GM18508 (cell line): ENCODE data around the gene CLINT1.
"Not testable (repeated sequence)": the region's sequence is repeated elsewhere in the genome, so short reads cannot be mapped to it uniquely, and the experiment has no call there.

Experiments used
- ATAC-seq: cut with Tn5 transposase; IDR thresholded peaks from one replicate; pipeline ENCODE4 v1.9.1; 2021; ENCODE audit warnings: moderate number of reproducible peaks; ENCODE audit not compliant: insufficient read depth, unreplicated experiment

The CLINT1 gene

GRCh38 chr5:157864067-157864466, 5.1 kb upstream of the CLINT1 start:
- no peak for ATAC-seq

GRCh38 chr5:157862183-157862851, 3.4 kb upstream of the CLINT1 start:
- ATAC-seq = no peak

GRCh38 chr5:157860898-157861890, 2.2 kb upstream of the CLINT1 start:
- ATAC-seq = peak; percentile 51

- no peak for ATAC-seq
Measured at GRCh38 chr5:157859227-157859575, 256 bp upstream of the CLINT1 start.

GRCh38 chr5:157857816-157858526, 974 bp downstream of the CLINT1 start:
- no peak for ATAC-seq

- no peak for ATAC-seq
Measured at GRCh38 chr5:157855404-157855994, 3.4 kb downstream of the CLINT1 start.

- not testable (repeated sequence) for ATAC-seq
Measured at GRCh38 chr5:157853365-157853764, 5.6 kb downstream of the CLINT1 start.

- no peak for ATAC-seq
Measured at GRCh38 chr5:157845914-157846598, 12.9 kb downstream of the CLINT1 start.

- ATAC-seq = no peak
Measured at GRCh38 chr5:157842787-157843186, 16.2 kb downstream of the CLINT1 start.

- ATAC-seq = no peak
Measured at GRCh38 chr5:157842185-157842584, 16.8 kb downstream of the CLINT1 start.

- no peak for ATAC-seq
Measured at GRCh38 chr5:157839157-157839795, 19.7 kb downstream of the CLINT1 start.

GRCh38 chr5:157836121-157836753, 22.7 kb downstream of the CLINT1 start:
- ATAC-seq = no peak

- no peak for ATAC-seq
Measured at GRCh38 chr5:157835041-157835440, 23.9 kb downstream of the CLINT1 start.

GRCh38 chr5:157828944-157829639, 29.9 kb downstream of the CLINT1 start:
- ATAC-seq = no peak

- no peak for ATAC-seq
Measured at GRCh38 chr5:157828105-157828943, 30.6 kb downstream of the CLINT1 start.

GRCh38 chr5:157827423-157827822, 31.5 kb downstream of the CLINT1 start:
- ATAC-seq = no peak

- ATAC-seq = no peak
Measured at GRCh38 chr5:157823655-157824054, 35.3 kb downstream of the CLINT1 start.
